DOHH2 (cell line): Measurements from ENCODE around the gene GSG1L.

Experiments
- H3F3A ChIP-seq: fragments of 200-600 bp; sonication (generic), shearing (Covaris generic); 2 replicates; pipeline ENCODE4 v1.6.0; 2016; ENCODE audit warnings: antibody characterized with exemption, mild to moderate bottlenecking; ENCODE audit not compliant: control insufficient read depth, insufficient read depth
- H3K27ac ChIP-seq: fragments of 200-600 bp; sonication (generic); 2 replicates; pipeline ENCODE4 v1.5.1; 2014; ENCODE audit warnings: low read depth, mild to moderate bottlenecking, low read length, moderate library complexity
- H3K27me3 ChIP-seq: fragments of 200-600 bp; sonication (generic); 2 replicates; pipeline ENCODE4 v1.6.1; 2014; ENCODE audit warnings: mild to moderate bottlenecking, low read length, mixed read lengths; ENCODE audit not compliant: control insufficient read depth
- H3K36me3 ChIP-seq: fragments of 200-600 bp; sonication (generic); 2 replicates; pipeline ENCODE4 v1.6.1; 2014; ENCODE audit warnings: mild to moderate bottlenecking, low read length, moderate library complexity, mixed read lengths; ENCODE audit not compliant: control insufficient read depth
- H3K4me1 ChIP-seq: fragments of 200-600 bp; sonication (generic); 2 replicates; pipeline ENCODE4 v1.6.1; 2014; ENCODE audit warnings: mild to moderate bottlenecking, low read length, mixed read lengths; ENCODE audit not compliant: control insufficient read depth
- H3K4me2 ChIP-seq: fragments of 200-600 bp; sonication (generic); 2 replicates; pipeline ENCODE4 v1.6.0; 2014; ENCODE audit warnings: mild to moderate bottlenecking, low read length, moderate library complexity
- H3K4me3 ChIP-seq: fragments of 200-600 bp; sonication (generic); 2 replicates; pipeline ENCODE4 v1.5.1; 2014; ENCODE audit warnings: mild to moderate bottlenecking, low read length, mixed read lengths
- H3K79me2 ChIP-seq: fragments of 200-600 bp; sonication (generic); 2 replicates; pipeline ENCODE4 v1.6.1; 2014; ENCODE audit warnings: mild to moderate bottlenecking, low read length, mixed read lengths; ENCODE audit not compliant: control insufficient read depth
- H3K9me2 ChIP-seq: fragments of 200-600 bp; sonication (generic); replicated peaks from 2 replicates; pipeline ENCODE4 v1.6.1; 2014; ENCODE audit warnings: mild to moderate bottlenecking, low read length, mixed read lengths; ENCODE audit not compliant: control insufficient read depth
- H3K9me3 ChIP-seq: fragments of 200-600 bp; sonication (generic); 2 replicates; pipeline ENCODE4 v1.6.1; 2014; ENCODE audit warnings: antibody characterized with exemption, low read length, mixed read lengths; ENCODE audit not compliant: control insufficient read depth, insufficient read depth
- H4K20me1 ChIP-seq: fragments of 200-600 bp; sonication (generic); 2 replicates; pipeline ENCODE4 v1.6.0; 2014; ENCODE audit warnings: low read depth, mild to moderate bottlenecking, antibody characterized with exemption, low read length, moderate library complexity; ENCODE audit not compliant: control insufficient read depth, insufficient read depth
- EZH2phosphoT487 ChIP-seq: fragments of 200-600 bp; sonication (generic); IDR thresholded peaks from 2 replicates; pipeline ENCODE4 v1.6.1; 2017; ENCODE audit warnings: borderline replicate concordance, mild to moderate bottlenecking, antibody characterized with exemption, low read length, moderate library complexity, mixed read lengths
- TF ChIP-seq, protein P1 (sequence below): fragments of 200-600 bp; sonication (generic); IDR thresholded peaks from one replicate; pipeline ENCODE4 v1.5.1; 2014; ENCODE audit warnings: antibody characterized with exemption, mild to moderate bottlenecking, low read depth, low read length; ENCODE audit not compliant: poor library complexity, severe bottlenecking

Gene GSG1L

DNA sequence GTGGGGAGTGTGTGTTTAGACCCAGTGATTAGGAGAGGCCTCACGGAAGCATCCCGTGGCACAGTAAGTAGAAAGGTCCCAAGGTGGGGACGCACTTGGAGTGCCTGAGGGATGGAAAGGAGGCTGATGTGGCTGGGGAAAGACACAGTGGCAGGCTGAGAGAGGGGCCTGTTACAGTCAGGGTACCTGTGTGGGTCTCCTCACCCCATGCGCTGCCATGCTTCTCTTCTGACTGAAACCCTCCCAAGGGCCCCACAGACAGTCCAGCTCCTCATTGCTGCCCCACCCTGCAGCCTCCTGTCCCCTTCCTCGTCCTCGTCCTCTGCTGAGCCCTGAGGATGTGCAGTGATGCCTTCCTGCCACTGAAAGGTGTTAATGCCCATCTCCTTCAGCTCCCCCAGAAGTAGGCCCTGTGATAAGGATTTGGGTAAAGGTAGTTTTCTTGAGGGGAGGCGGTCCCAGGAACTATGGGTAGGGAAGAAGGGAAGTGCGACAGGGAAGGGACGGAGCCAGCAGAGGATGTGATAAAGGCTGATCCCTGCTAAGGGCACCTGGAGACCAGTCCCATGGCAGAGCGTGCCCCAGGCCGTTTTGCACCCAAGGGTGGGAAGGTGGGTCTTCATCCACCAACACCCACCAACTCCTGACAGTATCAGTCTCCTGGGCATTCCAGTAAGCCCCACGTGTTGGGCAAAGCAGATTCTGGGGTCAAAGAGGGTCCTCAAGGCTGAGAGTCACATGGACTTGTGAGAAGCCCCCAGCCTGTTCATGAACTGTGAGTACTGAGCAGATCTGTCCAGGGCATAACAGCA is 237.2 kb downstream of the GSG1L start:
- no peaks in the 10 kb centered on the region for H3F3A ChIP-seq
- H3K9me2 ChIP-seq: no peaks in the 10 kb centered on the region
- H3K27me3 ChIP-seq: no peaks in the 10 kb centered on the region
- no peak overlapping the region for H3K4me2 ChIP-seq
- no peak overlapping the region for H3K27ac ChIP-seq
- H3K4me3 ChIP-seq: no peak overlapping the region
- H4K20me1 ChIP-seq: no peaks in the 10 kb centered on the region
- H3K36me3 ChIP-seq: no peaks in the 10 kb centered on the region
- H3K9me3 ChIP-seq: peaks cover 4% of the 10 kb centered on the region; the same call in 1 of the 2 replicates
- H3K79me2 ChIP-seq: no peaks in the 10 kb centered on the region
- no peak for TF ChIP-seq EZH2phosphoT487
- TF ChIP-seq, protein P1, sequence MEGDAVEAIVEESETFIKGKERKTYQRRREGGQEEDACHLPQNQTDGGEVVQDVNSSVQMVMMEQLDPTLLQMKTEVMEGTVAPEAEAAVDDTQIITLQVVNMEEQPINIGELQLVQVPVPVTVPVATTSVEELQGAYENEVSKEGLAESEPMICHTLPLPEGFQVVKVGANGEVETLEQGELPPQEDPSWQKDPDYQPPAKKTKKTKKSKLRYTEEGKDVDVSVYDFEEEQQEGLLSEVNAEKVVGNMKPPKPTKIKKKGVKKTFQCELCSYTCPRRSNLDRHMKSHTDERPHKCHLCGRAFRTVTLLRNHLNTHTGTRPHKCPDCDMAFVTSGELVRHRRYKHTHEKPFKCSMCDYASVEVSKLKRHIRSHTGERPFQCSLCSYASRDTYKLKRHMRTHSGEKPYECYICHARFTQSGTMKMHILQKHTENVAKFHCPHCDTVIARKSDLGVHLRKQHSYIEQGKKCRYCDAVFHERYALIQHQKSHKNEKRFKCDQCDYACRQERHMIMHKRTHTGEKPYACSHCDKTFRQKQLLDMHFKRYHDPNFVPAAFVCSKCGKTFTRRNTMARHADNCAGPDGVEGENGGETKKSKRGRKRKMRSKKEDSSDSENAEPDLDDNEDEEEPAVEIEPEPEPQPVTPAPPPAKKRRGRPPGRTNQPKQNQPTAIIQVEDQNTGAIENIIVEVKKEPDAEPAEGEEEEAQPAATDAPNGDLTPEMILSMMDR: no peak
- no peaks in the 10 kb centered on the region for H3K4me1 ChIP-seq

DNA sequence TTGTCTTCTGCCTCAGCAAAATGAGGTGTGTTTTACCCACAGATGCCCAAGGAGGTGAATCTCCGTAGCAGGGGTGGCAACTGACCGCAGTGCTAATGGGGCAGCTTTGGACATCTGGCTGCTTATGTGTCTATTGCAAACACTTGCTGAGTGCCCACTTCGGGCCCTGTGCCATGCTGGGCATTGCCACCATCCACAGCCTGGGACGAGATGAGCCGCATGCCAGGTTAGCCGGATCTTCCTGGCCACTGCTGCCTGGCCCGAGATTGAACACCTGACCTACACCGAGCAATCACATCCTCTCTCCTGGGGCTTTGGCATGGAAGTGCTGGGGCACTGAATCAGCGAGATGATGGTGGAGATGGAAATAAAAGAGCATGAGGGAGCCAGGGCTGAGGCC is 238.7 kb downstream of the GSG1L start:
- TF ChIP-seq, protein P1: no peak
- TF ChIP-seq EZH2phosphoT487: no peak
- Histone ChIP-seq H4K20me1 (no peaks in the 10 kb centered on the region), H3K36me3 (no peaks in the 10 kb centered on the region), H3K27ac (no peak overlapping the region), H3K9me3 (peaks cover under 1% of the 10 kb centered on the region; the same call in 1 of the 2 replicates), H3K27me3 (no peaks in the 10 kb centered on the region), H3F3A (no peaks in the 10 kb centered on the region), H3K4me3 (no peak overlapping the region), H3K79me2 (no peaks in the 10 kb centered on the region), H3K4me2 (no peak overlapping the region), H3K4me1 (no peaks in the 10 kb centered on the region), H3K9me2 (no peaks in the 10 kb centered on the region)

DNA sequence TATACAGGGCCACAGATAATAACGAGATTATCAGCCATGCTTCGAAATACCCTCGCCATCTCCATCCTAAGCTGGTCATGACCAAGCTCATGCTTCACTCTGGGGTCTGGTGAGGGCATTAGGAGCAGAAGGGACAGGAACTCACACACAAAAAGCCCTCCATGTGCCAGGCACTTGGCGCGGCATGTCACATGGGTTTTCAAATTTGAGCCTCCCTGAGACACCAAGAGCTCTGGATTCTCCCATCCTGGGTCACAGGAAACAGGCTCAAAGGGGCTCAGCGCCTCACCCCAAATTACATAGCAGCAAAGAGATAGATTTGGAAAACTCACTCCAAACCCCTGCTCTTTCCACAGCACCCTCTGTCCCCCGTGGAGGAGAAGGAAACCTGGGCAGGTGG is 239.5 kb downstream of the GSG1L start:
- no peak overlapping the region for H3K27ac ChIP-seq
- TF ChIP-seq EZH2phosphoT487: no peak
- TF ChIP-seq, protein P1: no peak
- no peak overlapping the region for H3K4me3 ChIP-seq
- no peaks in the 10 kb centered on the region for H4K20me1 ChIP-seq
- no peaks in the 10 kb centered on the region for H3F3A ChIP-seq
- no peaks in the 10 kb centered on the region for H3K36me3 ChIP-seq
- no peaks in the 10 kb centered on the region for H3K27me3 ChIP-seq
- no peaks in the 10 kb centered on the region for H3K4me1 ChIP-seq
- no peaks in the 10 kb centered on the region for H3K79me2 ChIP-seq
- no peaks in the 10 kb centered on the region for H3K9me2 ChIP-seq
- no peaks in the 10 kb centered on the region for H3K9me3 ChIP-seq
- no peak overlapping the region for H3K4me2 ChIP-seq
